Endothelial cell of hepatic sinusoid (primary cell): ENCODE results near the gene LBR.
"Not testable (repeated sequence)": the region's sequence is repeated elsewhere in the genome, so short reads cannot be mapped to it uniquely, and the experiment has no call there.

ENCODE experiments used
- in situ Hi-C: cut with HindIII; loops from 2 replicates; pipeline ENCODE4 v1.10.0; 2017; ENCODE audit warnings: low sequenced_read_pairs

Gene LBR

DNA sequence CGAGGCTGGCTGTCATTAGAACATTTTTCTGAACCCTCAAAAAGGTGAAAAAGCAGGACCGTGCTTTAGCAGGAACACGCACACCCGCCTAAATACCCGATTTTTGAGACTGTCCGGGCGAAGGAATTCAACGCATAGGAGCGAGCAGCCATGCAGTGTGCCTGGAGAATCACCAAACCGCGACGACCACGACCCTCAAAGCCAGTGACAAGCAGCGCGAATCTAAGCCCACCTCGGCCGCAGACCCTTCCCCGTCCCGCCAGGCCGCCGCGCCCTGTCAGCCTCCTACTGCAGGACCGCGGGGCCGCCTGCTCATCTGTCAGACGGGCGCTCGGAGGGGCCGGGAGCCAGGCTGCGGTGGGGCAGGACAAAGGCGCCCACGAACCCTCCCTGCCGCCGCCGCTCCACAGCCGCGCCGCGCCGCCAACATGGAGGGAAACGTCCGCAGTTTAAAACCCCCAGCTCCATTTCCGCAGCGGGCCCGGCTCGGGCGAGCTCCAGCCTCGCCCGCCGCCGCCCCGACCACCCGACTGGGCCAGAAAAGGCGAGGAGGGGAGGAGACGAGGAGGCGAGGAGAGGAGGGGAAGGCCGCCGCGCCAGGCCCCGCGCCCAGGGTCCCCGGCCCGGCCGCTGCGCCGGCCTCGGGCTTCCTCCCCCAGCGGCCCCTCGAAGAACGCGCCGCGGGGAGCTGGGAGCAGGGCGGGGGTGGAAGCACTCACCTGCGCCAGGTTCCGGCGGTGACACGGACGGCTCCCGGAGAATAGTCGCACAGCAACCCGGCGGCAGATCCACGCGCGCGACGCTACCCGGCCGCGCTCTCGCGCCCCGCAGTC lies at the start of gene LBR:
Gene LBR, minus strand, starts transcription at position 804 of the 833 bp plus-strand sequence. CDS start 3,963 bp downstream, outside the sequence.
- in situ Hi-C loops, result no loop called here

DNA sequence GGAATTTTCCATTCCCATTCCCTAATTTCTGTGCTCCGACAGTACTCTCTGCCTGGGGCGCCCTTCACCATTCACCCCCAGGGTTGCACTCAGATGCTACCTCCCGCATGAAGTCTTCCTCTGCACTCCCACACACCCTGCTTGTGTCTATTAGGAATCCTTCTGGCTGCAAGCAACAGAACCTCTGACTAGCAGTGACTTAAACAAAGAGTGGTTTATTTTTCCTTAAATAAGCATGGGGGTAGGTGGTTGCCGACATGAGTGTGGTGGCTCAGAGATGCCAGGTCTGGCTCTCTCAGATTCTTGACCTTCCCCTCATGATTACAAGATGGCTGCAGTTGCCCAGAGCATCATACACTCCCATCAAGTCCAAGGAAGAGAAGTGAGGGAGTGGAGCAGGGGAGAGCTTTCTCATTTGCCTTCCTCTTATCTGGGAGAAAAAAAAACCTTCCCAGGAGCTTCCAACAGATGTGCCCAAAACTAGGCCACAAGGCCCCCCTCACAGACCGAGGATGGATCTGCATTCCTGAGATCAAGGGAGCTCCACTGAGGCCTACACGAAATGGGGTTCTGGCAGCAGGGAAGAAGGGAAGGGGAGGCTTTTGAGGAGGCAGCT lies 49.6 kb upstream of the LBR start:
- in situ Hi-C loops, result loop anchor here (25.0 kb wide), 1 partner anchor 510 kb away; the partner anchor contains the start of gene SDE2

- in situ Hi-C loops, result loop anchor here (25.0 kb wide), 1 partner anchor 511 kb away; the partner anchor contains the start of gene SDE2
Observed at GRCh38 chr1:225476538-225476988, 48.7 kb upstream of the LBR start.

GRCh38 chr1:225476100-225476511 lies 48.3 kb upstream of the LBR start:
- in situ Hi-C loops, result loop anchor here (25.0 kb wide), 1 partner anchor 511 kb away; the partner anchor contains the start of gene SDE2

- in situ Hi-C loops, result loop anchor here (25.0 kb wide), 1 partner anchor 512 kb away; the partner anchor contains the start of gene SDE2
Observed at GRCh38 chr1:225474986-225475820, 47.4 kb upstream of the LBR start.

- in situ Hi-C loops, result no loop called here
Observed at GRCh38 chr1:225474439-225474985, 46.7 kb upstream of the LBR start.

DNA sequence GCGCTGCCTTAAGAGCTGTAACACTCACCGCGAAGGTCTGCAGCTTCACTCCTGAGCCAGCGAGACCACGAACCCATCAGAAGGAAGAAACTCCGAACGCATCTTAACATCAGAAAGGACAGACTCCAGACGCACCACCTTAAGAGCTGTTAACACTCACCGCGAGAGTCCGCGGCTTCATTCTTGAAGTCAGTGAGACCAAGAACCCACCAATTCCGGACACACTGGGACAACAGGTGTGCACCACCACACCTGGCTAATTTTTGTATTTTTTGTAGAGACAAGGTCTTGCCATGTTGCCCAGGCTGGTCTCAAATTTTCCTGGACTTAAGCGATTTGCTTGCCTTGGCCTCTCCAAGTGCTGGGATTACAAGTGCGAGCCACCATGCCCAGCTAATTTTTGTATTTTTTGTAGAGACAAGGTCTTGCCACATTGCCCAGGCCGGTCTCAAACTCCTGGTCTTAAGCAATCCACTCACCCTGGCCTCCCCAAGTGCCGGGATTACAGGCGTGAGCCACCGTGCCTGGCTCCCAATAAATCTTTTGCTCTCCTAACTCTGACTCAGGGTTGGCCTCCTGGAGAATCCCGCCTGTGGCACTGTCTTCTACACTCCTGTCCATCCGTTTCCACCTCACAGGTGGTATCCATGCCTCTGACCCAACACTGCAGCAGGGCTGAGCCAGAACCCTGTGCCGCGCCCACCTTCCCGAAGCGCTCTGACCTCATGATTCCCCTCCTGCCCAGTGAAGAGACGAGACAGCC lies 46.0 kb upstream of the LBR start:
- in situ Hi-C loops, result not testable (repeated sequence)

GRCh38 chr1:225473266-225473665 lies 45.4 kb upstream of the LBR start:
- in situ Hi-C loops, result not testable (repeated sequence)

DNA sequence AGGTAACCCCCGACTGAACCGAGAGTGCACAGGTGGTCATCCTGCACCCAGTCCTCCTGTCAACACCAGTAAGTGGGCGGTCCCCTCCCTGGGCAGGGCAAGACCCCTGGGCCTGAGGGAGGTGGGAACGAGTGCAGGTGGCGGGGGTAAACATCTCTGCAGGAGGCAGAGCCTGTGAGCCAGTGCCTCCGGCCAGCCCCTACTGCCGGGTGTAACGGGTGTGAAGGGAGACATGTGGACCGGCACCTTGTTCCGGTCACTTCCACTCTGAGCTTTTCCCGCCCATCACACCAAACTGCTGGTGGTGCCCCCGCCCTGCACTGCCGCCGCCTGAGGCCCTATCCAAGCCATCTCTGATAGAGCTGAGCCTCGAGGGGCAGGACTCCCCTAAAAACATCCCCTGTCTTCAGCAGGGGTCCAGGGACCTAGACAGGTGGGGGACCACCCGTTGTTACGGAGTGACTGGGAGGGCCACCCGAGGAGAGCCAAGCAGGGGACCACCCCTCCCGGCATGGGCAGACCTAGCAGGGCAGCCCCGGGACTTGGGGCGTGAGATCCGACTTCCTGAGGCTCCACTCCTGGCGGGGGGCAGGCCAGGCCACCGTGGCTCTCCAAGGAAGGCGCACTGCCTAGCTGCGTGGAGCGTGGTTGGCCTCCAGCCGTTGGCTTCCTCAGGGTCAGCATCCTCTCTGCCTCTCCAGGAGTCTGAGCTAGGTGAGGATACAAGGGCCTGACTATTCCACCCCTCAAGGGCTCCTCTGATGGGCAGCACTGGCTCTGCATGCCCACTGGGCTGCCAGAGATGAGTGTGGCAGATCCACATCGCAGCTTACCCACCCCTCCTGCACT lies 43.8 kb upstream of the LBR start:
- in situ Hi-C loops, result no loop called here

- in situ Hi-C loops, result no loop called here
Observed at GRCh38 chr1:225471109-225471452, 43.2 kb upstream of the LBR start.

DNA sequence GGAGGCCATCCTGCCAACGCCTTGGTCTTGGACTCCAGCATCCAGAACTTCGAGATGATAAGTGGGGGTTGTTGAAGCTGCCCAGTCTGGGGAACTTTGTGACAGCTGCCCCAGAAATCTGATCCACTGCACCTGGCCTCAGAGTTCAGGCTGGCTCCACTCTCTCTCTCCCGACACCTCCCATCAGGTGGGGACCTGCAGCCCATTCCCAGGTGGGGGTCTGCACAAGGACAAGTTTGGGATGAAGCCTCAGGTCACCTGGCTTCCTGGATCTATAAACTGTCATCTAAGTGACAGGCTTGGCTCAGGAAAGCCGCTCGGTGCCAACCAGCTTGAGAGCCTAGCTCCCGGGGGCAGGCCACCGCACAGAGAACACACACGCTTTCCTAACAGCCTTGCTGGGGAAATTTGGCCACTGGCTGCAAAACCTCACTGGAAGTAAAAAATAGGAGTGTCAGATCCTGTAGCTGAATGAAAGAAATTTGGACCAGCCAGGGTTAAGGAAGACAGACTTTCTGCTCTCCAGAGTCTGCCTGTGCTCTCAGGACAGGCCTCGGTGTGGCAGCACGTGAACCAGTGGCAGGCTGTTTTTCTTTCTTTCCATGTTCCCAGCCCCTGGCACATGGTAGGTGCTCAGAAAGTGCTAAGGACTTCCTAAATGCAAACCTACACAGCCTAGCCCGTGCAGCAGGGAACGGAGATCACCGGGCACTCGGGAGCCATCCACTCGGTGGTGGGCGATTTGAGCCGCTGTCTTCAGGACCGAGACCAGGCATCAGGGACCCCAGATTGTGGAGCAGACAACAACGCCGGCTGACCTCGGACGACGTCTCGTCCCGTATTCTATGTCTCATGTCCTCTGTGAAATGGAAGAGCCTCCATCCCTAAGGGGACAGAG lies 42.6 kb upstream of the LBR start:
- in situ Hi-C loops, result no loop called here

- in situ Hi-C loops, result no loop called here
Observed at GRCh38 chr1:225469051-225469450, 41.2 kb upstream of the LBR start.

- in situ Hi-C loops, result no loop called here
Observed at GRCh38 chr1:225468270-225469020, 40.6 kb upstream of the LBR start.

DNA sequence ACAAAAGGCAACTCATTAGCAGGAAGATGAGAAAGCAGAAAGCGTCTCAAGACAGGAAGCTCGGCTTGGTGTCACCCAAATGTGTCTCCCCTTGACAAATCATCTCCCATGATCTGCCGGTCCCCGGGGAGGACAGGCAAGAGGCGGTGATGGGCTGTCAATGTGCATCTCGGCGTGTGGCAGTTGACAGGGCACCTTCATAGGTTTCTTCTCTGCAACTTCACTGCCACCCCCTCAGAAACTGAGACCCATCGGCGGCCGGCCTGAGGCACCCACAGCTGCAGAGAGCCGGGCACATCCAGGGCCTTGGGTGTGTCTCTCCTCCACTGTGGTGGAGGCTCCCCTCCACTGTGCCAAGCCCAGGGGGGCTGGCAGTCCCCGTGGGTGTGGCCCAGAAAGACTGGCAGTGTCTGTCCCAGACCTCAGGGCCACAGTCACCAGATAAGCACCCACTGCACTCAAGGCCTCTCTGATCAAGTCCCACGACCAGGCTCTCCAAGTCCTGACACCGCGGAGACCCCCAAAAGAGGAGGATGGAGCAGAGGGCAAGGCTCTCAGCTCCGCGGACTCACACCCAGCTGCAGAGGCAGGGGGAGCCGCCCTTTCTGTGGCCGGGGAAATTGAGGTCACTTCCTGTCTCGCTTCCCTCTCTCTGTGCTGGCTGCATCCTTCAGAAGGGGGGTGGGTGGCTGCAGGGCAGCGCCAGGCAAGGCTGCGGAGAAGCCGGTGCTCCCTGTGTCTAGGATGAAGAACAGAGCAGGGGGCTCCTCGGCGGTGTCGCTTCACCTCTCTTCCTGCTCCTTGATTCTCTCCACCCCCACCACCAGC lies 39.6 kb upstream of the LBR start:
- in situ Hi-C loops, result no loop called here

DNA sequence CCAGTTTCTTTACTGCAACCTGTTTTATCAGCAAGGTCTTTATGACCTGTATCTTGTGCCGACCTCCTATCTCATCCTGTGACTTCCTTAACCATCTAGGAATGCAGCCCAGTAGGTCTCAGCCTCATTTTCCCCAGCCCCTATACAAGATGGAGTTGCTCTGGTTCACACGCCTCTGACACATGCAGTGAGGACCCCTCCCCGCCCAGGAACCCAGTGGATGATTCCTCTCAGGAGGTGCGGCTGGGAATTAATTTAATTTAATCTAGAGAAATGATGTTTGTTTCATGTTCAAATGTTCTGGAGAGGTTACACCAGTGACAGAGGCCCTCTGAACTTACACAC lies 39.0 kb upstream of the LBR start:
- in situ Hi-C loops, result no loop called here

DNA sequence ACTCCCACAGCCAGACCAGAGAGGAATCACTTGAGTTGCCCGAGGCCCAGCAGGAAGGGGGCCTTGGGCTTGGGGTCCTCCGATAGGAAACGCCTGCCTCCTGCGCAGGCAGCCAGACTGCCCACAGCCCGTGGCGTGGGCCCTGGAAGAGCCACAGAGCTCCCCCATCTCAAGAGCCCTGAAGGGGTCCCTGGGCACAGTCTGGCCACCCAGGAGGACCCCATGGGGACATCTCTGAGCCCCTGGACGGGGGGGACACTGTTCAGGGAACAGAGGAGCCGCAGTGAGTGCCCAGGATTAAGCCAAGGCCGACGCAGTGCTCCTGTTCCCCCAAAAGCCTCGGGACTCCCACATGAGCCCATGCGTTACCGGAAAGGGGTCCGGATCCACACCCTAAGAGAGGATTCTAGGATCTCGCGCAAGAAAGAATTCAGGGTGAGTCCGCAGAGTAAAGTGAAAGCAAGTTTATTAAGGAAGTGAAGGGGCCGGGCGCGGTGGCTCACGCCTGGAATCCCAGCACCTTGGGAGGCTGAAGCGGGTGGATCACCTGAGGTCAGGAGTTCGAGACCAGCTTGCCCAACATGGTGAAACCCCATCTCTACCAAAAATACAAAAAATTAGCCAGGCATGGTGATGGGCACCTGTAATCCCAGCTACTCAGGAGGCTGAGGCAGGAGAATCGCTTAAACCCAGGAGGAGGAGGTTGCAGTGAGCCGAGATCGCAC lies 38.1 kb upstream of the LBR start:
- in situ Hi-C loops, result no loop called here
